ENCODE measurements around the gene RNASE11. TPM values are rescaled to one million over a fixed set of nuclear protein-coding genes. Genes with fewer than 3 reads are reported as not detected.

The RNASE11 gene
- total RNA-seq, 1 donor from 2014 or later = not detected

DNA sequence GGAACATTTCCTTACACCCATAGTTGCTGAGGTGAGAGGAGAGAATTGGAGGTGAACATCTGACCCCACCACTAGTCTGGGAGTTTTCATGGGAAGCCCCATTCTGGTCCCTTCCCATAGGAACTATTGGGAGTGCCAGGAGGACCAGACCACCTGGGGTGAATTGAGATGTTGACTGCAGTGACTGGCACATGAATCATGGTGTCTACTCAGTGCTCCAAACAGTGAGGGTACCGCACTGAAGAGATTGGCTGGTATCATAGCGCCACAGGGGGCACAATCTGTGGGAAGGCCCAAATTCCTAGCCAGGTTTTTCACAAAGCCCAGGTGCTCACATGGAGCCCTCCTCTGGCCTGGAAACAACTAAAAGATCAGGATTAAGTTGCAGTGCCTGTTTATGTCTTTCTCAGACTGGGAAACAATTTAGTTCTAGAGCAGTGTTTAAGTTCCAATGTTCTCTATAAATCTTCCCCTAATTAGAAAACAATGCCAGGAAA is 23.3 kb downstream of the RNASE11 start:
- intact Hi-C loops (cut with micrococcal nuclease) = no loop called here
- Mint-ChIP-seq H3K36me3 (ENCODE audit: low read depth) (peaks cover 1% of the 10 kb centered on the region), H3K27me3 (ENCODE audit: insufficient read depth) (no peaks in the 10 kb centered on the region), H3K27ac (no peak overlapping the region), H3K9me3 (peaks cover 11% of the 10 kb centered on the region), H3K4me3 (no peak overlapping the region), H3K4me1 (ENCODE audit: low read depth) (no peaks in the 10 kb centered on the region)
- no peak for DNase-seq (ENCODE audit: low spot score)

DNA sequence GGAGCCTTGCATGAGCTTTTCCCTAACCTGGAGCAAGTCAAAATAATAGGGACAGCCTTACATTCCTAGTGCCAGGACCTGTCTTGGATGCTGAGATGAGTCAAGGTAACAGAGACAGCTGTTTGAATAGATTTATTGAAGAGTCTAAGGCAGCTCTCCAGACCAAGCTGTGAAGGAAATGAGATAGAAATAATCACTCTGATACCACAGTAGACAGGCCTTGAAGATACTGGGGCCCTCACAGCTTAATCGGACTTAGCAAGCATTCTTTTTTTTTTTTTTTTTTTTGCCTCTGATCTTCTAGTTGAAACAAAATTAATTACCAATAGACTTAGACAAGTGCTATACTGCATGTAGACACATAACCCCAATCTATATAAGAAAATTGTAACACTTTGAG is 23.8 kb downstream of the RNASE11 start:
- Mint-ChIP-seq H3K27ac (no peak overlapping the region), H3K9me3 (peaks cover 6% of the 10 kb centered on the region), H3K27me3 (ENCODE audit: insufficient read depth) (no peaks in the 10 kb centered on the region), H3K4me3 (no peak overlapping the region), H3K4me1 (ENCODE audit: low read depth) (no peaks in the 10 kb centered on the region), H3K36me3 (ENCODE audit: low read depth) (peaks cover 1% of the 10 kb centered on the region)
- intact Hi-C loops (cut with micrococcal nuclease) = no loop called here
- DNase-seq (ENCODE audit: low spot score) = no peak

DNA sequence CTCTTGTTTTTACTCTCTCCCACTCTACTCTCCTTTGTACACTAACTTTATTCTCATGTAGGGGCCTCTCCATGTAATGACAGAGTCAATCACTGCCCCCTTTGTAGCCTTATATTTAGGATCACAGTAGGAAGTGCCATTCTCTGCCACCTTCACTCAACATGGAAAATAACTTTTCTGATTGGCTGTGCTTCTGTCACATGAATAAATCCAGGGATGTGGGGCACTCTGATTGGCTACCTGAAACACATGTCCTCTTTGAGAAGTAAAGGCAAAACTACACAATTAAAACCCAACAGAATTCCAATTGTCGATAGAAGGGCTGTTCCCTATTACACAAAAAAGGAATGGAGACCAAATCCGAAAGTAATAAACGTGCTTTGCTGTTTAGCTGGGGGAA is 26.8 kb downstream of the RNASE11 start, which contains the start of gene RNASE9:
Gene RNASE9 (minus strand): TSS at position 87 of the 400 bp plus-strand sequence.
- H3K4me1 Mint-ChIP-seq (ENCODE audit: low read depth) = no peaks in the 10 kb centered on the region
- DNase-seq (ENCODE audit: low spot score) = no peak
- intact Hi-C loops (cut with micrococcal nuclease) = no loop called here
- H3K9me3 Mint-ChIP-seq = no peaks in the 10 kb centered on the region
- peaks cover 2% of the 10 kb centered on the region for H3K27me3 Mint-ChIP-seq (ENCODE audit: insufficient read depth)
- no peaks in the 10 kb centered on the region for H3K36me3 Mint-ChIP-seq (ENCODE audit: low read depth)
- no peak within 1 kb of the TSS for H3K4me3 Mint-ChIP-seq
- no peak within 1 kb of the TSS for H3K27ac Mint-ChIP-seq

DNA sequence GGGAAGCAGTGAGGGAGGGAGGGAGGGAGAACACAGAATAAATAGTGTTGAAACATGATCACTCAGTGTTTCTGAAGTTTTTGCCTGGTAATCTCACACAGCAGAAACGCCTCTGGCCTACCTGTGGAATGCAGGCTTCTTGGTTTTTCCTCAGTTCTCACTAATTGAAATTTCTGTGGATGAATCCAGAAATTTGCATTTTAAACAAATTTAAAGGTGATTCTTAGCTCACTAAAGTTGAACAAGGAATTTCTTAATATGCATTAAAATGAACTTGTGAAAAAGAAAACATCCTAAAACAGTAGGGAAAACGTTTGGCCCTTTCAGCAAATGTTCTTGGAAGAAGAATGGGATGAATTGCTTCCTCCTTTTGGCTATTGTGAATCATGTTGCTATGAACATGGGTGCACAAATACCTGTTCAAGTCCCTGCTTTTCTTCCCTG is 28.3 kb downstream of the RNASE11 start:
- Mint-ChIP-seq H3K4me1 (ENCODE audit: low read depth) (no peaks in the 10 kb centered on the region), H3K27ac (no peak overlapping the region), H3K27me3 (ENCODE audit: insufficient read depth) (peaks cover 2% of the 10 kb centered on the region), H3K9me3 (no peaks in the 10 kb centered on the region), H3K4me3 (no peak overlapping the region), H3K36me3 (ENCODE audit: low read depth) (no peaks in the 10 kb centered on the region)
- intact Hi-C loops (cut with micrococcal nuclease) = no loop called here
- no peak for DNase-seq (ENCODE audit: low spot score)

DNA sequence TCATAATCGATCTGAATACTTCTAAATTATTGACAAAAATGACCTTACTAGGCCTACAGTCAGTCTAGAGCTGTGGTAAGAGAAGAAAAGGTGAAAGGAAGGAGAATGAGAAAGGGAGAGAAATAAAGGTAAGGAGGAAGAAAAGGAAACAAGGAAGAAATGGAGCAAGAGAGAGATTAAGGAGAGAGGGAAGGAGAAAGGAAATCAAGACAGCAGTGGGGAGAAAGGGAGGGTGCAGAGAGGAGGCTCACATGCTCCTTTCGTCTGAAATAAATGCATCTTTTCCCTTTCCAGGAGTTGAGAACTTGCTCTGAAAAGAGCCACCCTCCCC is 30.6 kb downstream of the RNASE11 start:
- DNase-seq (ENCODE audit: low spot score) = no peak
- Mint-ChIP-seq H3K36me3 (ENCODE audit: low read depth) (no peaks in the 10 kb centered on the region), H3K4me3 (no peak overlapping the region), H3K9me3 (no peaks in the 10 kb centered on the region), H3K27me3 (ENCODE audit: insufficient read depth) (peaks cover 2% of the 10 kb centered on the region), H3K27ac (no peak overlapping the region), H3K4me1 (ENCODE audit: low read depth) (no peaks in the 10 kb centered on the region)
- intact Hi-C loops (cut with micrococcal nuclease) = no loop called here

DNA sequence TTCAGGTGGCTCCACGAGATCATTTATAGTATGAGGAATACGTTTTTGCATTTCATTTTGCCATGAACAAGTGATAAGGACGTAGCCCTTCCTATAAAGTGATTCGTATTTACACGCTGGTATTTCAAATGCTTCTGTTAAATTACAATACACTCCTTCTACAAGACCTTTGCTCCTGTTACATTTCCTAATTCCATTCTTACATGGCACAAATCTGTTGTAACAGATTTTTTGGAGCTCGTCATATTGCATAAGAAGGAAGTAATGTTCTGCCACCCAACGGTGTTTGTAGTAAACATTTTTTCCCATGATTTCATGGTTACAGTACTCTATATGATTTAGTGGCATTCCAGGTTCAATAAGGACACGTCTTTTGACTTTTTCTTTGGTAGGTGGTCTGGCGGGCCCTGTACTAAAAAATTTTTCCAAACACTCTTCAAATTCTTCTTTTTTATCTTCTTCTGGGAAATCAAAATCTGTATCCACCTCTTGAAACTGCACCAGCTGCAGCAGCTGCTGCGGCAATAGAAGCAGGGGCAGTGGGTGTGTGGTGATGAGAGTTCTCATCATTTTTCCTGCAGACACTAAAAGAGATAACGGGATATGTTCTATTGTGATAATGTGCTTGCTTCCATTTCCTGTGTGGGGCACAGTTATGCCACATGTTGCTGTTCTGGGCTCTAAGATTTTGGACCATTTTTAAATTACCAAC is 31.1 kb downstream of the RNASE11 start:
- Mint-ChIP-seq H3K27ac (no peak overlapping the region), H3K4me1 (ENCODE audit: low read depth) (no peaks in the 10 kb centered on the region), H3K4me3 (no peak overlapping the region), H3K36me3 (ENCODE audit: low read depth) (no peaks in the 10 kb centered on the region), H3K27me3 (ENCODE audit: insufficient read depth) (peaks cover 2% of the 10 kb centered on the region), H3K9me3 (no peaks in the 10 kb centered on the region)
- DNase-seq (ENCODE audit: low spot score) = no peak
- intact Hi-C loops (cut with micrococcal nuclease) = no loop called here

DNA sequence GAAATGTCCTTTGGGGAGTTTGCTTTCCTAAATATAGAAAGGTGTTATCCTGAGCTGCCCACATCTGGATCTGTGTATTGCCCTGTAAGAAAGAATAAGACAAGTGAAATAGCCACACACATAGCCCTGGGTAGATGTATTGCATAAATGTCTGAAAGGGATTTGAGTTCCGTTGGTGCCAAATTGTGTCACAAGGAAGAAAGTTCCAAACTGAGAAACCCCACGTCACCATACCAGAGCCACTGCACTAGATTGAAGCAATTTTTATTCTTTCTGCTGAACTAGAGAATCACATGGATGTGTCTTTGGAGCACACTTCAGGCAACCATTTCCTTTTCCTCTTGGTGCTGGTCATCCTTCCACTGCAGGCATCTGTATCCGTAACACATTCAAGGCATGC is 32.0 kb downstream of the RNASE11 start:
- no peak for DNase-seq (ENCODE audit: low spot score)
- intact Hi-C loops (cut with micrococcal nuclease) = no loop called here

DNA sequence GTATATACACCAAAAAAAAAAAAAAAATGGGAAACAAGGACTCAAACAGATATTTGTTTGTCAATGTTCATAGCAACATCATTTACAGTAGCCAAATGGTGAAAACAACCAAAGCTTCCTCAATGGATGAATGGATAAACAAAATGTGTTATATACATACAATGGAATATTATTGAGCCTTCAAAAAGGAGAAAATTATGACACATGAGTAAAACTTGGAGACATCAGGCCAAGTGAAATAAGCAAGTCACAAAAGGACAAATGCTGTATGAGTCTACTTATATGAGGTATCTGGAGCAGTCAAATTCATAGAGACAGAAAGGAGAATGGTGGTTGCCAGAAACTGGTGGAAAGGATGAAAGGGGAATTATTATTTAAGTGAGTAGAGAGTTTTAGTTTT is 34.8 kb downstream of the RNASE11 start:
- Mint-ChIP-seq H3K27ac (no peak overlapping the region), H3K4me3 (no peak overlapping the region), H3K36me3 (ENCODE audit: low read depth) (no peaks in the 10 kb centered on the region), H3K27me3 (ENCODE audit: insufficient read depth) (peaks cover 2% of the 10 kb centered on the region), H3K9me3 (no peaks in the 10 kb centered on the region), H3K4me1 (ENCODE audit: low read depth) (no peaks in the 10 kb centered on the region)
- intact Hi-C loops (cut with micrococcal nuclease) = no loop called here
- no peak for DNase-seq (ENCODE audit: low spot score)

More for the DNA sequence above, 32.0 kb downstream of the RNASE11 start:
- H3K4me1 Mint-ChIP-seq (ENCODE audit: low read depth) = no peaks in the 10 kb centered on the region
- no peaks in the 10 kb centered on the region for H3K36me3 Mint-ChIP-seq (ENCODE audit: low read depth)
- H3K9me3 Mint-ChIP-seq = no peaks in the 10 kb centered on the region
- H3K4me3 Mint-ChIP-seq = no peak overlapping the region
- H3K27me3 Mint-ChIP-seq (ENCODE audit: insufficient read depth) = peaks cover 2% of the 10 kb centered on the region
- H3K27ac Mint-ChIP-seq = no peak overlapping the region

DNA sequence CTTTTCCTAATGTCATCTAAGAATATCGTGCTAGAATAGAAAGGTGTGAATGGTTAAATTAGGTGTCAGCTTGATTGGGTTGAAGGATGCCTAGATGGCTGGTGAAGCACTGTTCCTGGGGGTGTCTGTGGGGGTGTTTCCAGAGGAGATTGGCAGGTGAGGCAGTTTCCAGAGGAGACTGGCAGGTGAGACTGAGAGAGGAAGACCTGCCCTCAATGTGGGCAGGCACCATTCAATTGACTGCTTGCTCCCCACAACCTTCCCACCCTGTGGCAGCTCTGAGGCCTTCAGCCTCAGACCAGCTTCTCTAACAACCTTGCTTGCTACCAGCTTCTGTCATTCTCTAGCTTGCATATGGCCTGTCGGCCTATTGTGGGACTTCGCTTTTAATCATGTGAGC is 36.2 kb downstream of the RNASE11 start:
- Mint-ChIP-seq H3K27me3 (ENCODE audit: insufficient read depth) (peaks cover 4% of the 10 kb centered on the region), H3K36me3 (ENCODE audit: low read depth) (no peaks in the 10 kb centered on the region), H3K4me3 (no peak overlapping the region), H3K9me3 (no peaks in the 10 kb centered on the region), H3K27ac (no peak overlapping the region), H3K4me1 (ENCODE audit: low read depth) (no peaks in the 10 kb centered on the region)
- no peak for DNase-seq (ENCODE audit: low spot score)
- intact Hi-C loops (cut with micrococcal nuclease) = no loop called here

DNA sequence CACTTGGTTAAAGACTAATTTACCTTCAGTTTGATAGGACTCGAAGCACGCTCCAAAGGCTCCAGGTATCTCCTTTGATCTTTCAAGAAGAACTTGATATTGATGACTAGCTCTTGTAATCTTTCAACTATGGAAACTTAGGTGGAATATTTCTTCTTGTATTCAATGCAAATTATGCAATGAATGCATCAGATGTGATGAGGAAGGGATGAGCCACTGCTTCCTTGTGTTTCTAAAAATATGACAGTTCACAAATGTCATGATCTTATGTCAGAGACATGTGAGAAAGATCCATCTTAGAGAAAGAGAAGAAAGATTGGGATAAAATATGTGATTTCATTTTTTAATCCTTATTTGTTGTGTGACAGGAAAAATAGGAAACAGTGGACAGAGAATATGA is 36.9 kb downstream of the RNASE11 start:
- no peak overlapping the region for H3K27ac Mint-ChIP-seq
- H3K36me3 Mint-ChIP-seq (ENCODE audit: low read depth) = no peaks in the 10 kb centered on the region
- H3K4me3 Mint-ChIP-seq = no peak overlapping the region
- no peaks in the 10 kb centered on the region for H3K4me1 Mint-ChIP-seq (ENCODE audit: low read depth)
- intact Hi-C loops (cut with micrococcal nuclease) = no loop called here
- no peak for DNase-seq (ENCODE audit: low spot score)
- no peaks in the 10 kb centered on the region for H3K9me3 Mint-ChIP-seq
- H3K27me3 Mint-ChIP-seq (ENCODE audit: insufficient read depth) = peaks cover 4% of the 10 kb centered on the region

DNA sequence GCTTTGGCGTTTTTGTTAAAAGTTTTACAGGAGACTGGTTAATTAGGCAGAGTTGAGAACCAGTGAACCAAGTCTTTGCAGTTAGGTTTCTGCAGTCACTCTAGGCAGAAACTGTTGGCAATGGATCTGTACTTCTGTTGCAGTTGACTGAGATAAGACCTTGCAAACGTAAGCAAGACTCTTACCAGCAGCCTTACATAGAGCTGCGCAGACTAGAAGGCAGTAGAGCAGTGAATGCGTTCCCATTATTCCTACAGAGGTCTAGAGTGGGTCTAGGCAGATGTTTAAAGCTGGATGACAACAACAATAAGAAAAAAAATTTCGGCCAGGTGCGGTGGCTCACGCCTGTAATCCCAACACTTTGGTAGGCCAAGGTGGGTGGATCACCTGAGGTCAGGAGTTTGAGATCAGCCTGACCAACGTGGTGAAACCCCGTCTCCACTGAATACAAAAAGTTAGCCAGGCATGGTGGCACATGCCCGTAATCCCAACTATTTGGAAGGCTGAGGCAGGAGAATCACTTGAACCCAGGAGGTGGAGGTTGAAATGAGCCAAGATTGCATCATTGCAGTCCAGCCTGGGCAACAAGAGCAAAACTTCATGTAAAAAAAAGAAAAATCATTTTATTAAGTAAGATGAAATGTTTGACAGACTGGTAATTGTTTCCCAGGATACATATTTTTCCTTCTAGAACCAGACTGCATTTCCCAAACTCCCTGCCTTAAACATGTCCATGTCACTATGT is 39.2 kb downstream of the RNASE11 start:
- Mint-ChIP-seq H3K36me3 (ENCODE audit: low read depth) (no peaks in the 10 kb centered on the region), H3K27ac (no peak overlapping the region), H3K4me3 (no peak overlapping the region), H3K4me1 (ENCODE audit: low read depth) (no peaks in the 10 kb centered on the region), H3K9me3 (no peaks in the 10 kb centered on the region), H3K27me3 (ENCODE audit: insufficient read depth) (peaks cover 6% of the 10 kb centered on the region)
- intact Hi-C loops (cut with micrococcal nuclease) = no loop called here
- DNase-seq (ENCODE audit: low spot score) = no peak

DNA sequence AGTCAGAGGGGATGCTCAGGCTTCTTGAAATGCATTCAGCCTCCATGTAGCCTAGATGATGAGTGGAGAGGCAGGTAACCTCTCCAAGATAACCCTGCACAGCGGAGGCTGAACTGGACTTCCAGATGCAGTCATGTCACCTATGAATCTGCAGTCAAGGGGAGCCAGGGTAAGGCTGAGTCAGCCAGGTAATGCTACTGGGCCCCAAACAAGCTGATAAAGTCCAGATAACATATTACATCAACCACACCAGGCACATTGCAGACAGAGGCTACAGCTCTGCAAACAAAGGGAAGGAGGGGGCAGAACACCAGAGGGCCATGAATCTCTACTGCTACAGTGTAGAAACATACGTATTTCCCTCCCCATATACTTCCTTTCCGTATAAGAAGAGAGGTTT is 40.9 kb downstream of the RNASE11 start:
- Mint-ChIP-seq H3K9me3 (no peaks in the 10 kb centered on the region), H3K36me3 (ENCODE audit: low read depth) (no peaks in the 10 kb centered on the region), H3K4me3 (no peak overlapping the region), H3K27me3 (ENCODE audit: insufficient read depth) (peaks cover 10% of the 10 kb centered on the region), H3K4me1 (ENCODE audit: low read depth) (no peaks in the 10 kb centered on the region), H3K27ac (no peak overlapping the region)
- intact Hi-C loops (cut with micrococcal nuclease) = no loop called here
- no peak for DNase-seq (ENCODE audit: low spot score)

DNA sequence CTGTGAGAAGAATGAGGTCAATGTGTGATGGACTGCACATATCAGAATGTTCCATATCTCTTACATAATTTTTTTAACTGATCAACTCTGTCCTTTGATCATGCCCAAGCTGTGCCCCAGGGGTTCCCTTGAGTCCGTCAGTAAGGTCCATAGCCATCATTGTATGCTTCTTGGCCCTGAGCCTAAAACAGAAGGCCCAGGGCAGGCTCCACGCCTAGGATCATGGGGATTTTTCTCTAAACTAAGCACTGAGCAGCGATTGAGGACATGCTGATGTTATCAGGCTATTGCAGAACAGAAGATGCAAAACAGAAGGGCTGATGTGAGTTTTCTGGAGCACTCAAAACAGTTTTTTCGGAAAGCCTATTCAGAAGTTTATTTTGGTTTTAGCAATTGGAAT is 47.9 kb downstream of the RNASE11 start:
- no peak overlapping the region for H3K4me3 Mint-ChIP-seq
- no peak overlapping the region for H3K27ac Mint-ChIP-seq

More for the DNA sequence above, 47.9 kb downstream of the RNASE11 start:
- DNase-seq (ENCODE audit: low spot score) = no peak
- intact Hi-C loops (cut with micrococcal nuclease) = no loop called here
- Mint-ChIP-seq H3K4me1 (ENCODE audit: low read depth) (no peaks in the 10 kb centered on the region), H3K27me3 (ENCODE audit: insufficient read depth) (peaks cover 12% of the 10 kb centered on the region), H3K9me3 (no peaks in the 10 kb centered on the region), H3K36me3 (ENCODE audit: low read depth) (no peaks in the 10 kb centered on the region)

Data from activated T-helper 1 cell treated with anti-CD3 and anti-CD28 coated beads, Interleukin-12 subunit alpha, Interleukin-12 subunit beta, Interleukin-2, Interleukin-4 antibody, amounts not matched to agents 30 ng/mL and 10 ng/mL and 1 ng/mL, durations not matched to agents 14 hours and 24 hours and 36 hours (primary cell).